H9 (cell line): ENCODE data around the gene ZSWIM6. TPM values are rescaled to one million over a fixed set of nuclear protein-coding genes. Genes with fewer than 3 reads are reported as not detected.

Experiments used
- DNase-seq: peaks from one replicate; pipeline ENCODE4 v3.0.0-alpha.2; 2017
- H2AFZ ChIP-seq: one replicate; pipeline ENCODE4 v1.6.1; 2013; ENCODE audit warnings: mild to moderate bottlenecking, low read length, control low read depth, moderate library complexity
- H2AK5ac ChIP-seq: 2 replicates; pipeline ENCODE4 v1.6.1; 2013; ENCODE audit warnings: low read length, control low read depth, mixed read lengths; ENCODE audit not compliant: insufficient read length
- H2BK120ac ChIP-seq: one replicate; pipeline ENCODE4 v1.6.1; 2013; ENCODE audit warnings: low read depth, mild to moderate bottlenecking, low read length, control low read depth, inconsistent platforms; ENCODE audit not compliant: poor library complexity, severe bottlenecking
- H2BK12ac ChIP-seq: 2 replicates; pipeline ENCODE4 v1.6.1; 2013; ENCODE audit warnings: low read length, control low read depth, mixed read lengths, low read depth; ENCODE audit not compliant: insufficient read length
- H2BK15ac ChIP-seq: 2 replicates; pipeline ENCODE4 v1.6.1; 2013; ENCODE audit warnings: low read depth, low read length, control low read depth
- H2BK20ac ChIP-seq: one replicate; pipeline ENCODE4 v1.6.1; 2013; ENCODE audit warnings: low read depth, mild to moderate bottlenecking, low read length, control low read depth, inconsistent platforms; ENCODE audit not compliant: poor library complexity, severe bottlenecking
- H2BK5ac ChIP-seq: 2 replicates; pipeline ENCODE4 v1.6.1; 2013; ENCODE audit warnings: low read length, control low read depth, mixed read lengths; ENCODE audit not compliant: insufficient read length
- H3K14ac ChIP-seq: 2 replicates; pipeline ENCODE4 v1.6.1; 2013; ENCODE audit warnings: low read length, control low read depth; ENCODE audit not compliant: insufficient read depth
- H3K18ac ChIP-seq: 2 replicates; pipeline ENCODE4 v1.6.1; 2013; ENCODE audit warnings: low read depth, mild to moderate bottlenecking, mixed read lengths, low read length, control low read depth; ENCODE audit not compliant: insufficient read length
- H3K23ac ChIP-seq: 2 replicates; pipeline ENCODE4 v1.6.1; 2013; ENCODE audit warnings: low read length, control low read depth, mixed read lengths, low read depth; ENCODE audit not compliant: insufficient read length
- H3K23me2 ChIP-seq: 2 replicates; pipeline ENCODE4 v1.6.1; 2013; ENCODE audit warnings: low read depth, mild to moderate bottlenecking, mixed read lengths, low read length, control low read depth; ENCODE audit not compliant: insufficient read length, poor library complexity, severe bottlenecking
- H3K27ac ChIP-seq: 2 replicates; pipeline ENCODE4 v1.5.1; 2013; ENCODE audit warnings: low read length, control low read depth, mixed read lengths, low read depth; ENCODE audit not compliant: insufficient read length
- H3K27me3 ChIP-seq: 2 replicates; pipeline ENCODE4 v1.6.1; 2013; ENCODE audit warnings: low read length, control low read depth, inconsistent platforms; ENCODE audit not compliant: insufficient read depth
- H3K4ac ChIP-seq: 2 replicates; pipeline ENCODE4 v1.6.1; 2013; ENCODE audit warnings: low read depth, mild to moderate bottlenecking, control low read depth, inconsistent platforms, low read length, moderate library complexity
- H3K4me1 ChIP-seq: 2 replicates; pipeline ENCODE4 v1.6.1; 2013; ENCODE audit warnings: low read length, control low read depth, inconsistent platforms; ENCODE audit not compliant: insufficient read depth
- H3K4me2 ChIP-seq: 2 replicates; pipeline ENCODE4 v1.6.1; 2013; ENCODE audit warnings: low read length, control low read depth, mixed read lengths; ENCODE audit not compliant: insufficient read length, insufficient read depth
- H3K56ac ChIP-seq: 2 replicates; pipeline ENCODE4 v1.6.1; 2013; ENCODE audit warnings: low read depth, mild to moderate bottlenecking, mixed read lengths, low read length, control low read depth; ENCODE audit not compliant: insufficient read length
- H3K79me1 ChIP-seq: 2 replicates; pipeline ENCODE4 v1.6.1; 2013; ENCODE audit warnings: low read depth, mild to moderate bottlenecking, moderate library complexity, low read length, control low read depth, inconsistent platforms; ENCODE audit not compliant: insufficient read depth, poor library complexity, severe bottlenecking
- H3K79me2 ChIP-seq: 2 replicates; pipeline ENCODE4 v1.6.1; 2013; ENCODE audit warnings: low read length, control low read depth, inconsistent platforms; ENCODE audit not compliant: insufficient read depth
- H3K9ac ChIP-seq: 2 replicates; pipeline ENCODE4 v1.6.1; 2013; ENCODE audit warnings: low read length, control low read depth, mixed read lengths; ENCODE audit not compliant: insufficient read length; ENCODE audit errors: extremely low read depth
- H3K9me3 ChIP-seq: one replicate; pipeline ENCODE4 v1.6.1; 2013; ENCODE audit warnings: low read depth, low read length, inconsistent platforms; ENCODE audit not compliant: control insufficient read depth
- H3T11ph ChIP-seq: one replicate; pipeline ENCODE4 v1.6.1; 2013; ENCODE audit warnings: mild to moderate bottlenecking, low read length, control low read depth, inconsistent platforms
- H4K20me1 ChIP-seq: one replicate; pipeline ENCODE4 v1.6.1; 2013; ENCODE audit not compliant: control insufficient read depth, insufficient read length, insufficient read depth
- H4K5ac ChIP-seq: 2 replicates; pipeline ENCODE4 v1.6.1; 2013; ENCODE audit warnings: low read depth, mild to moderate bottlenecking, mixed read lengths, low read length, control low read depth; ENCODE audit not compliant: insufficient read length
- H4K8ac ChIP-seq: replicated peaks from 2 replicates; pipeline ENCODE4 v1.6.1; 2013; ENCODE audit warnings: low read length, control low read depth, mixed read lengths, low read depth; ENCODE audit not compliant: insufficient read length
- H4K91ac ChIP-seq: 2 replicates; pipeline ENCODE4 v1.6.1; 2013; ENCODE audit warnings: low read depth, mild to moderate bottlenecking, moderate library complexity, mixed read lengths, low read length, control low read depth; ENCODE audit not compliant: insufficient read length
- H3K27ac Mint-ChIP-seq, 3 experiments: 2 replicates in 2 of 3; 3 replicates in 1 of 3; pipeline ENCODE4 v1.8.0; 2020 to 2021; ENCODE audit warnings: mixed read lengths in 3 of 3, mild to moderate bottlenecking in 1 of 3, moderate library complexity in 1 of 3
- H3K27me3 Mint-ChIP-seq: 2 replicates; pipeline ENCODE4 v1.8.0; 2021; ENCODE audit warnings: low read depth, mild to moderate bottlenecking, moderate library complexity, mixed read lengths
- H3K36me3 Mint-ChIP-seq, 3 experiments: 2 replicates in 2 of 3; 3 replicates in 1 of 3; pipeline ENCODE4 v1.8.0; 2020 to 2021; ENCODE audit warnings: low read depth in 3 of 3, mixed read lengths in 3 of 3; ENCODE audit not compliant: insufficient read depth in 1 of 3
- H3K4me1 Mint-ChIP-seq, 2 experiments: 2 replicates each; pipeline ENCODE4 v1.8.0; 2020; ENCODE audit warnings: mixed read lengths in 2 of 2
- H3K4me3 Mint-ChIP-seq, 2 experiments: 2 replicates in 1 of 2; 3 replicates in 1 of 2; pipeline ENCODE4 v1.8.0; 2020 to 2021; ENCODE audit warnings: mild to moderate bottlenecking in 2 of 2, mixed read lengths in 2 of 2, moderate library complexity in 1 of 2
- H3K9me3 Mint-ChIP-seq, 2 experiments: 2 replicates in 1 of 2; 3 replicates in 1 of 2; pipeline ENCODE4 v1.8.0; 2020; ENCODE audit warnings: mild to moderate bottlenecking in 2 of 2, mixed read lengths in 2 of 2, moderate library complexity in 1 of 2
- CTCF ChIP-seq: fragments of 200-600 bp; sonication (generic); conservative IDR thresholded peaks from 3 replicates; pipeline ENCODE4 v1.8.0; 2021; ENCODE audit warnings: antibody characterized with exemption, mild to moderate bottlenecking
- WGBS: extraction: QIAGEN DNeasy Blood & Tissue Kit; methylation state at CpG from one replicate; pipeline ENCODE4 v1.1.7; 2013; ENCODE audit warnings: missing lambda C conversion rate, low lambda C conversion rate, mixed read lengths; ENCODE audit not compliant: insufficient read length; ENCODE audit errors: extremely low coverage; 5-methylcytosine and 5-hydroxymethylcytosine counted together
- total RNA-seq: library from RNA; stranded (reverse); gene quantifications from 2 replicates; pipeline ENCODE4 v1.2.1, GENCODE V29; 2021

ZSWIM6 gene
- total RNA-seq, 1 experiment from 2014 or later: 11.5 TPM

GRCh38 chr5:61334868-61335615 lies 3.0 kb downstream of the ZSWIM6 start:
- Histone ChIP-seq H3K79me1 (peaks cover 4% of the 10 kb centered on the region), H4K20me1 (no peaks in the 10 kb centered on the region)
- peaks cover 18 to 20% of the 10 kb centered on the region in 2 experiments for H3K4me1 Mint-ChIP-seq

More at GRCh38 chr5:61334868-61335615, 3.0 kb downstream of the ZSWIM6 start:
- Histone ChIP-seq H2BK15ac (no peak overlapping the region), H4K5ac (no peak overlapping the region), H2BK120ac (no peak overlapping the region), H3K27ac (no peak overlapping the region), H3K9me3 (no peaks in the 10 kb centered on the region), H3K4ac (no peak overlapping the region), H3K23me2 (peaks cover 15% of the 10 kb centered on the region), H2AFZ (no peak overlapping the region), H3K14ac (no peak overlapping the region), H3K9ac (no peak overlapping the region), H3K79me2 (no peaks in the 10 kb centered on the region; the same call in 1 of the 2 replicates), H3T11ph (no peak overlapping the region), H3K56ac (no peak overlapping the region), H2BK5ac (no peak overlapping the region), H2BK12ac (no peak overlapping the region), H3K27me3 (peaks cover 14% of the 10 kb centered on the region; the same call in 1 of the 2 replicates), H2BK20ac (no peak overlapping the region), H3K18ac (no peak overlapping the region), H2AK5ac (no peak overlapping the region), H4K8ac (no peak overlapping the region), H3K23ac (no peak overlapping the region), H3K4me1 (no peaks in the 10 kb centered on the region; the same call in 1 of the 2 replicates), H3K4me2 (peak overlapping the region; percentile 39), H4K91ac (no peak overlapping the region)
- Mint-ChIP-seq H3K4me3 (peak overlapping the region; percentile 71 to 85), H3K27ac (no peak overlapping the region), H3K9me3 (no peaks in the 10 kb centered on the region; a peak in 1 of 5 replicates), H3K27me3 (peaks cover 44% of the 10 kb centered on the region), H3K36me3 (peaks cover 4 to 10% (median 8%) of the 10 kb centered on the region in 3 experiments; a peak in 6 of 7 replicates)
- no peak for DNase-seq
- TF ChIP-seq CTCF: no peak
- WGBS: no CpG with 5 or more reads among the region's 10 CpGs
